GM10266 (cell line): Measurements from ENCODE around the gene CEND1.

Experiments
- DNase-seq: peaks from one replicate; pipeline ENCODE4 v3.0.0; 2012; ENCODE audit errors: extremely low spot score
- TF ChIP-seq, protein P1 (sequence below): IDR thresholded peaks from 2 replicates; pipeline ENCODE4 v1.5.1; 2012; ENCODE audit warnings: mild to moderate bottlenecking, low read depth; ENCODE audit not compliant: control insufficient read depth, insufficient read depth; ENCODE audit errors: missing control alignments

Gene CEND1

DNA sequence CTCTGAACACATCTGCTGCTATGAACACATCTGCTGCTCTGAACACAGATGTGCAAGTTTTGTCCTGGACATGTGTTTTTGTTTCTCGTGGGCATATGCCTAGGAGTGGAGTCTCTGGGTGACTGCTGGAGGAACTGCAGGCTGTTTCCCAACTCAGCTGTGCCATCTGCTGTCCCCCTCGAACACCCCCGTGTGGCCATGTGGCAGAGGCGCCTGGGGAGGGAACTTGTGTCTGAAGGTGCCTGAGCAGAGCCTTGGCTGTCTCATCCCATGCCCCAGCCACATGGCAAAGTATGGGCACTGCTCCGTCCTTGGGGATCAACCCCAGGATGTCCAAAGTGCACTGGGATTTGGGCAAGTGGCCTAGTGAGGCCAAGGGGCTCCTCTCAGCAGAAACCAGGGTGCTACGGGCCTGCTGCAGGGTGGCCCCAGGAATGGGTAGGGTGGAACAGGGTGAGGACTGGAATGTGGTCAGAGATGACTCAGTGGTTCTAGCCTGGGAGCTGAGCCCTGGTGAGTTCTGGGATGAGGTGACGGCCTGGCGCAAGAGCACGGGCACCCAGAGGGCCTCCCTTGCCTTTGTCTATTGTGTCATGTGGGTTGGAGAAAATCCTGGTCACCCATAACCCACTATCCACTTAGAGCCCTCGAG is 27.3 kb downstream of the CEND1 start:
- no peak for DNase-seq
- TF ChIP-seq, protein P1, sequence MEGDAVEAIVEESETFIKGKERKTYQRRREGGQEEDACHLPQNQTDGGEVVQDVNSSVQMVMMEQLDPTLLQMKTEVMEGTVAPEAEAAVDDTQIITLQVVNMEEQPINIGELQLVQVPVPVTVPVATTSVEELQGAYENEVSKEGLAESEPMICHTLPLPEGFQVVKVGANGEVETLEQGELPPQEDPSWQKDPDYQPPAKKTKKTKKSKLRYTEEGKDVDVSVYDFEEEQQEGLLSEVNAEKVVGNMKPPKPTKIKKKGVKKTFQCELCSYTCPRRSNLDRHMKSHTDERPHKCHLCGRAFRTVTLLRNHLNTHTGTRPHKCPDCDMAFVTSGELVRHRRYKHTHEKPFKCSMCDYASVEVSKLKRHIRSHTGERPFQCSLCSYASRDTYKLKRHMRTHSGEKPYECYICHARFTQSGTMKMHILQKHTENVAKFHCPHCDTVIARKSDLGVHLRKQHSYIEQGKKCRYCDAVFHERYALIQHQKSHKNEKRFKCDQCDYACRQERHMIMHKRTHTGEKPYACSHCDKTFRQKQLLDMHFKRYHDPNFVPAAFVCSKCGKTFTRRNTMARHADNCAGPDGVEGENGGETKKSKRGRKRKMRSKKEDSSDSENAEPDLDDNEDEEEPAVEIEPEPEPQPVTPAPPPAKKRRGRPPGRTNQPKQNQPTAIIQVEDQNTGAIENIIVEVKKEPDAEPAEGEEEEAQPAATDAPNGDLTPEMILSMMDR, result peak; percentile 9

DNA sequence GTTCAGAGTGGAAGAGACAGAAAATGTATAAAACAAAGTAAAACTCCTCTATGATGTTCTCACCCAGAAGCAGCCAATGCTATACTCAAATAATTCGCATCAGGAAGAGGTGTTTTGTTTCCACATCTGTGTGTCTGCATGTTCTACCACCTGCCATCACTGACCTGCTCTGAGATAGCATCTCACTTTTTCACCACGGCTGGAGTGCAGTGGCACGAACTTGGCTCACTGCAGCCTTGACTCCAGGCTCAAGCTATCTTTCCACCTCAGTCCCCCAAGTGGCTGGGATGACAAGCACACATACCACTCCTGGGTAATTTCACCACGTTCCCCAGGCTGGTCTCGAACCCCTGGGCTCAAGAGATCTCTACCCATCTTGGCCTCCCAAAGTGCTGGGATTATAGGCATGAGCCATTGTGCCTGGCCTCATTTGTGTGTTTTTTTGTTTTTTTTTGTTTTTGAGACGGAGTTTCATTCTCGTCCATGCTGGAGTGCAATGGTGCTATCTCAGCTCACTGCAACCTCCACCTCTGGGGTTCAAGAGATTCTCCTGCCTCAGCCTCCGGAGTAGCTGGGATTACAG is 28.3 kb downstream of the CEND1 start:
- no peak for DNase-seq
- TF ChIP-seq, protein P1, result no peak

DNA sequence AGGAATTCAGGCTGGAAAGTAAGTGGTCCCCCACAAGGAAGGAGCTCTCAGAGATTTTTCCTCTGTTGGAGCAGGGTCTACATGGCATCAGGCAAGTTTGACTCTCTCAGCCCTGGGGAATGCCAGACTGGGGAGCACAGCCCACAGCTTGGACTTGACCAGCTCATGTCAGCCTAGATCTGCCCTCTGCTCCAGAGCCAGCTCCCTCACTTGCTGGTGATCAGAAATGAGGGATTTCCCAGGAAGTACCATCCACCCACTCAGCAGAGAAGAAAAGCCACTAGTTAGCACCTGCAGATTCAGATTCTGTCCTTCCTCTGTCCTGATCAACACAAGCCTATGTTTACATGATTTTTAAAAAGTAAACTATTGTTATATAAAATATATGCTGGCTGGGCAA is 29.7 kb downstream of the CEND1 start:
- TF ChIP-seq, protein P1, result no peak
- DNase-seq, result no peak

DNA sequence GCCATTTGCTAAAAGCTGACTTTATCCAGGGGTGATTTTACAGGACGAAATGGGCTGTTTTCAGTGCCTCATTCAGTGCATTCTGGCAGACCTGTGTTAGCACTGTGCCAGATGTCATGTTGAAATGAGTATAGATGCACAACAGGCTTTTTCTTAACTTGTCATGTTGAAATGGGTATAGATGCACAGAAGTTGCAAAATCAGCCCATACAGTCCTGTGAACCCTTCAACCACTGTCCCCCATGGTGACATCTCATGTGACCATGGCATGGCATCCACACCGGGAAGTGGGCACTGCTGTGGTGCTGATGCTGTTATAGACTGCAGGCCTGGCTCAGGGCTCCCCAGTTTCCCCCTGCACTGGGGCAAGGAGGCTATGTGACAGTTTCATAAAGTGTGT is 40.2 kb downstream of the CEND1 start:
- DNase-seq, result no peak
- TF ChIP-seq, protein P1, result no peak

DNA sequence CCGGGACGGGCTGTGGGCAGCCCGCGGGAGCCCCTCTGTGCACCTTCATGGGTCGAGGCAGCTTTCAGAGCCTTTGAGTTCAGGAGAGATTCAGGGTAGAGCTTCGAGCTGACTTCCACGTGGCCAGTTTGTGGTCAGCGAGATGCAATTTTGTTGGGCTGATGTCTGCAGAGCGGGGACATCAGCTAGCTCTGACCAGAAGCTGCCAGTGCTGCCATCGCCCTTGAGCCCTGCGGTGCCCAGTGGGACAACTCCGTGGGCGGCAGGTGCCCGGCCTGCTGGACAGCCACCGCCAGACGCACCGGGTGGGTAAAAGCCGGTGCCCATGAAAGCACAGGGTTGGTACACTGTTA is 41.9 kb downstream of the CEND1 start:
- TF ChIP-seq, protein P1, result no peak
- DNase-seq, result peak; percentile 38

DNA sequence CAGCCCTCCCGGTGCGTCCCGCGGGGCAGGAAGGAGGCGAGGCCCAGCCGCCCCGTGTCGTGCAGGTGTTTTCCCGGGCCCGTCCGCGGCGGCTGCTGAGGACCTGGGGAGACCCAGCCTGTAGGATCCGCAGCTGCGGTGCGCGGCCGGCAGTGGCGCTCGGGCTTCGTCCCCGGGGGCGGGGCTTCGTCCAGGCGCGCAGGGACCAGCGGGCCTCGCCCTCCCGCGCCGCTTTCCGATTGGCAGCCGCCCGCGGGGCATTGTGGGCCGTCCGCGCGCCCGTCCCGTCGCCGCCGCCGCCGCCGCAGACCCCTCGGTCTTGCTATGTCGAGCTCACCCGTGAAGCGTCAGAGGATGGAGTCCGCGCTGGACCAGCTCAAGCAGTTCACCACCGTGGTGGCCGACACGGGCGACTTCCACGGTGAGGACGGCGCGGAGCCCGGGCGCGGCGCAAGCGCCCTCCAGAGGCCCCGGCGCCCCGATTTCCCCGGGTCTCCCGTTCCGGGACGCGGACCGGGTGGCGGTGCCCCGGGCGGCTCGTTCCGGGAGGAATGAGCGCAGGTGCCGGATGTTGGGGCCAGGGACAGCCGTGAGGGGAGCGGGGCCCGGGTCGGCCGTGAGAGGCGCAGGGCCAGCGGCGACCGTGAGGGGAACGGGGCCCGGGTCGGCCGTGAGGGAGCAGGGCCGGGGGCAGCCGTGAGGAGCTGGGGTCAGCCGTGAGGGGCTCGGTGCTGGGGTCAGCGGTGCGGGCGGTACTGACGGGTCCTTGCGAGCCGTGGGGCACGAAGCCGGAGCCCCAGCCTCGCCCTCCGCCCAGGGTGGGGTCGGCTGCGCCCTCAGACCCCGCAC is 42.5 kb downstream of the CEND1 start, which contains the start of gene TALDO1:
Gene TALDO1 (plus strand): TSS at position 307 of the 849 bp plus-strand sequence. CDS start 18 bp downstream, at position 325.
- TF ChIP-seq, protein P1, result peak; percentile 19
- peak; percentile 98 for DNase-seq
